ENCODE measurements around the gene DTNB. TPM values are rescaled to one million over a fixed set of nuclear protein-coding genes. Genes with fewer than 3 reads are reported as not detected.
A peak's percentile ranks its signal among the peaks of the same experiment; 100 is the strongest.

The DTNB gene
- total RNA-seq, 1 donor from 2014 or later, result 8.0 TPM

DNA sequence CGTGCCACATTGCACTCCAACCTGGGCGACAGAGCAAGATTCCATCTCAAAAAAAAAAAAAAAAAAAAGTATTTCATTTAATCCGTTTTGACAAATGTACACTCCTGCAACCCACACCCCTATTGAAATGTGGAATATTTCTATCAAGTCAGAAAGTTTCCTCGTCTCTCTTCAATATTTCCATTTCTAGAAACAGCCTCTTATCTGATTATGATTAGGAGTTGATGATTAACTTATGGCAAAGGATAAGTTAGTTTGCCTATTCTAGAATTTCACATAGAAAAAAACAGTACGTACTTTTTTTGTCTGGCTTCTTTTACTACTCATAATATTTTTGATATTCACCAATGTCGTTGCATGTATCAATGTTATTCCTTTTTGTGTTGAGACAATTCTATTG lies 224.6 kb downstream of the DTNB start:
- DNase-seq, result no peak

DNA sequence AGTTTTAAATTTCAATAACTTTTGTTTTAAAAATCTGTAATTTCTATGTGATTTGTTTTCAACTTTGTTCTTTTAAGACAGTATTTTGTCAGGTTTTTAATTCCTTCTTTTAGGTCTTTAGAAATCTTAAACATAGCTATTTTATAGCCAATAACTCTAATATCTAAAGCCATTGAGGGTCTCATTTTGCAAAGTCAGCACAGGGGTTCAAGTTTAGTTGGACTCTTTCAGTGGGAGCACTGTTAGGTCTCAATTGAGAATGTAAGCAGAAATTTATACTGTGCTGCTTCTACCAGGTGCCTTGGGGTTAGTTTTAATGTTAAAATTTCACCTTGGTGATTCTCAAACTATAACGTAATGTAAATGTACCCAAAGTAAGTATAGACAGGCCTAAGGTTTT lies 226.4 kb downstream of the DTNB start:
- DNase-seq, result no peak

DNA sequence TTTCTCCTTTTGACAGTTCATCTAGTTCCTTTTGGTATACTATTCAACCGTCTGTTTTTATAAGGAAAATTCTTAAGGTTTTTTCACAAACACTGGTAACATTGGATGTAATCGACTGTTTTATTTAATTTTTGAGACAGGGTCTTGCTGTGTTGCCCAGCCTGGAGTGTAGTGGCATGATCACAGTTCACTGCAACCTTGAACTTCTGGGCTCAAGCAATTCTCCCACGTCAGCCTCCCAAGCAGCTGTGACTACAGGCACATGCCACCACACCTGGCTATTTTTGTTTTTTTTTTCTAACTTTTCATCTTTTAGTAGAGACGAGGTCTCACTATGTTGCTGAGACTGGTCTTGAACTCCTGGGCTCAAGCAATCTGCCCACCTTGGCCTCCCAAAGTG lies 227.3 kb downstream of the DTNB start:
- no peak for DNase-seq

DNA sequence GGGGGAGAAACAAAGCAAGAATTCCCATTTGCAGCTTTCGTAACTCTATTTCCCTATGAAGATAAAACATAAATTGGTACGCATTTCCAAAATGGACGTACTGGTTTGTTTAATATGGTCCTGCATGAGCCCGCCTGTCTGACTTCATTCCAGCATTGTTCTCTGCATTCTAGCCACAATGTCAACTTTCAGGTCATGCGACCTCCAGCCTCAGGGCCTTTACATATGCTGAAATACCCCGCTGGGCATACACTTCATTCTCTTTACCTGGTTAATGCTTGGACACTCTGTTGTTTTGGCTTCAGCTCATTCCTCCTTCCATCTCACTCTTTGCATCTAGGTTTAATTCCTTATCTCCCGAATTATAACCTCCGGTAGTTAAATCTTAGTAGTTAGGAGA lies 227.9 kb downstream of the DTNB start:
- no peak for DNase-seq

DNA sequence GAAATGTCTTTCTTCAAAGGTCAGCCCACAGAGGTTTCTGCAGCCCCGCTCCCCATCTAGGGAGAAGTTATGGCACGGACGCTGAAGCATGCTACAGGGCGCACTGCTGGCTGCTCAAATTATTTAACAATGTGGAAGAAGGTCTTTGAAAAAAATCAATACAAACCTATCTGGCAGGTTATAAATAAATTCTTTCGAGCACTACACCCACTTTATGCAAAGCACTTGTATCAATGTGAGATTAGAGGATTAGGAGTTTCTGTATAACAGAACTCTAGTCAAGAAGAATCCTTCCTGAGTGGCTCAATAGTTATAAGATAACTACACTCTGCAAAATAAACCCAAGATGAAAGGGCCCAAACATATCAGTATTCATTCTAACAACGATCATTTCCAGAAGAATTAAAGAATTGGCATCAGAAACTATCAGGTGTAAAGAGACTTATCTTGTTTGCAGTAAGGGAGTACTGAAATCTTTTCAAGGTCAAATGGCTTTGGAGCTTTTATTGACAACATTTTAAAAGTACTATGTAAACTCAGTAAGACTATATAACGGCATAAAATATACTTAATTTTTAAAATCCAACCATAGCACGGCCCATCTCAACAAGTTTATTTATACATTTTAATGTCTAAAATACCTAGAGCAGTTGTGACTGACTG lies 228.6 kb downstream of the DTNB start:
- no peak for DNase-seq

- DNase-seq, result no peak
Observed at GRCh38 chr2:25443766-25444165, 229.6 kb downstream of the DTNB start.

- DNase-seq, result no peak
Observed at GRCh38 chr2:25441353-25441752, 232.0 kb downstream of the DTNB start.

DNA sequence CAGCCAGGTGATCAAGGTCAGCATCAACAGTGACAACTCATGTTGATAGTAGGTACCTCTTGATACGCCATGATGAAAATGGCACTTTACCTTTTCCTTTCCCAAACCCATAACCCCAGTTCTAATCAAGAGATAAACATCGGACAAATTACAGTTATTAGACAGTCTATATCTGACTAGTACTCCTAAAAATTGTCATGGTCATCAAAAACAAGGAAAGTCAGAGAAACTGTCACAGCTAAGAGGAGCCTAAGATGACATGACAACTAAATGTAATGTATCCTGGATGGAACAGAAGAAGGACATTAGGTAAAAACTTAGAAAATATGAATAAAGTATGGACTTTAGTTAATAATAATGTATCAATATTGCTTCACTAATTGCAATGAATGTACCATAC lies 234.6 kb downstream of the DTNB start:
- no peak for DNase-seq

- DNase-seq, result no peak
Observed at GRCh38 chr2:25437881-25438662, 235.3 kb downstream of the DTNB start.

- no peak for DNase-seq
Observed at GRCh38 chr2:25435421-25435820, 238.0 kb downstream of the DTNB start.

DNA sequence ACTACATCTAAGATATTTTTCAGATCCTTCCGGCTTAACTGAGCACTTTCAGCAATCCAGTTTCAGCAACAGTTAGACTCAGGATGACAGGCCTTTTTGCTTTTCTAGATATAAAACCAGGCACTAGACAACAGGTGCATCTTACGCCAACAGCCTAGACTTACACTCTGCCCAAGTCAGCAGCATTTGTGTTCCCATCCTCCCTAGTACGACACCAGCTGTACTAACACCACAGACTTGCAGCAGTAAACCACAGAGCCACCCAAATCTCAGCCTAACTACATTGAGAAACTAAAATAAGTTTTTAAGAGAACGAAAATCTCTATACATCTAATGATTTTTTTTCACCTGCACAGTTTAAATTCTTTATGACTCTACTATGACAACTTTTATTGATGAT lies 241.8 kb downstream of the DTNB start:
- peak; percentile 17 for DNase-seq

- no peak for DNase-seq
Observed at GRCh38 chr2:25430556-25430955, 242.8 kb downstream of the DTNB start.

DNA sequence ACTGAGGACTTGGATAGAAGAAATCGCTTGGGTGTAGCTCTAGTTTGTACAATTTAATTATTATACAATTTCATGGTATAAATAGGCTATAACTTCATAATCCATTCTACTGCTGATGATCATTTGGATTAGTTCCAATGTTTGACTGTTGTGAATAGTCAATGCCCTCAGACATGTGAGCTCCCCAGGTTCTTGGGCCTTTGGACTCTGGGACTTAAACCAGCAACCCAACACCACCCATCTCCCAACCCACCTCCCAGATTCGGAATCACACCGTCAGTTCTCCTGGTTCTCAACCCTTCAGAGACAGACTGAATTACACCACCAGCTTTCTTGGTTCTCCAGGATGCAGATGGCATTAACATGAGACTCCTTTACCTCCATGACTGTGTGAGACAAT lies 247.1 kb downstream of the DTNB start:
- DNase-seq, result no peak

GRCh38 chr2:25424426-25425028 lies 248.8 kb downstream of the DTNB start:
- DNase-seq, result no peak

GRCh38 chr2:25421820-25422411 lies 251.5 kb downstream of the DTNB start:
- DNase-seq, result no peak

DNA sequence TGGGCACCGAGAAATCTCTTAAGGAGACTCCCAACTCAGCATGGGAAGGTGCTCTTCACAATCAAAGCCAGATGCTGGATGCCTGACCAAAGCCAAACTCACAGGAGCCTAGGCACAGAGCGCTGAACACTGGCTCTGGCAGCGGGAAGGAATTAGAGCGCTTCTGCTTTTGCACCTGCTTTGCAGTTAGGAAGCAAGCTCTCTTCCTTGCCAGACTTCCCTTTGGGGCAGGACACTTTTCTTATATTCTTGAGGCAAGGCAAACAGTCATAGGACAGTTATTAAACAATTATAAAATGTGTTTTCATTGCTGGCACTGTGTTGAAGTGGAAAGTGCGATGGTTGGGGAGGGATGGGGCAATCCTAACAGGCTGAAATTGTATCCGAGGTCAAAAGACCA lies 252.1 kb downstream of the DTNB start:
- no peak for DNase-seq

- no peak for DNase-seq
Observed at GRCh38 chr2:25420820-25421237, 252.5 kb downstream of the DTNB start.

DNA sequence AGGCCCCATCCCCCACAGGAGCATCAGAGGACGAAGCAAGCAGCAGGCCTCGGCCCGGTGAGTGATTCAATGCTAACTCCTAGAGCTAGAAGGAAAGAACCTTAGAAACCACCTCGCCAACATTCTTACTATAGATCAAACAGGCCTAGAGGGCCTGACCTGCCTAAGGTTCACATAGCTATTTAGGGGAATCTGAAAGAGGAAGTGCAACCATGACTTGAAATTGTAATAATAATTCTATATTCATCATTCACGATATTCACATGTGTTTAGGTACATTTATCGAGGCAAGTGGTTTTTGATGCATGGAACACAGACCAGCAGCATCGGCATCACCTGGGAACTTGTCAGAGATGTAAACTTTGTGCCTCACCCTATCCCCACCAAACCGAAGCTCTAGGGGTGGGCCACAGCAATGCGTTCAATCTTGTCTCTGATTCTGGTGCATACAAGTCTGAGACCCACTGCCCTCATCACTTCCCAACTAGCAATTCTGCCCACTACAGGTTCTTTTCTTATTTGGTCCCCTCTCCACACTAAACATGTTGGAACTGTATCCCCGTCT lies 253.6 kb downstream of the DTNB start:
- DNase-seq, result no peak

- no peak for DNase-seq
Observed at GRCh38 chr2:25418944-25419677, 254.3 kb downstream of the DTNB start.

DNA sequence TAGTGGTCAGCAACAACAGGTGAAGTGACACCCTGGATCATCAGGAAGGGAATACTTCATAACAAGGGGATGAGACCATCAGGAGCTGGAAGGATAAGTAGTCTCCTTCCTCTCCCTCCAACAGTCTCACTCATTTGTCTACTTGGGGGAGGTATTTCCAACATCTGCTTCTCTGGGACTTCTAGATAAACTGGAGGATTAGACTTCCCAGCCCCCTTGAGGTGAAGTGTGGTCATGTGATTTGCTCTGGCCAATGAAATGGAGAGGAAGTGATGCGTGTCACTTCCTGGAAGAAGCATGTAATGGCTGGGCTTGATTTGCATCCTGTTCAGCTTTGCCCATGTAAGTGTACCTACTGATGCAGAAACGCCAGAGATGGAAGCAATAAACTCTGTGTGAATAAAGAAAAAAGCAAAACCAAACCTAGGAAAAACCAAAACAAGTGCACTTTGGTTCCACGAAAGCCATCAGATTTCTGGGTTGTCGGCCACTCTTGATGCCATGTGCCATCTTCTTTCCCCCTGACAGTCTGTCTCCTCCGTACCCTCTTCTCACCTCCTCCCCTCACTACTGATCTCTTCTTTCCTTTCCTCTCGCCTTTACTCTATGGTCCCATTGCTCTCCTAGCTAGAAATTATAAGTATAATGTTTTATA lies 255.5 kb downstream of the DTNB start:
- no peak for DNase-seq

GRCh38 chr2:25416674-25417073 lies 256.7 kb downstream of the DTNB start:
- DNase-seq, result no peak

DNA sequence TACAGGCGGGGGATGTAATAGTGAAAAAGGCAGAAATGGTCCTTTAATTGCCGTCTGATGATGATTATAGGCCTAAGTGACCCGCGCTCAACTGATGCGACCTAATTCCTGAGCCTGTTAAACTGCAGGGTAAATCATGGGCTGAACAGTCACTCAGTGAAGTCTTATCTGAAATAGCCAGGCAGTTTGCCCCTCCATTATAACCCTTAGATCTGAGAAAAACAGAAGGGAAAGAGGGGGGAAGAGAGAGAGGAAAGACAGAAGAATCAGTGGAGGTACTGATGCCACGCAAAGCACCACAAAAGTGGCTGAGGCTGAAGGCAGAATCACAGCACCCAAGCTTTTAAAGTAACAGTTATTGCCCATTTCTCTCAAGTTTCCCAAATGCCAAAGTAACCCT lies 258.6 kb downstream of the DTNB start:
- no peak for DNase-seq
